Measurements from ENCODE around the gene STKLD1.
"Not testable (repeated sequence)": the region's sequence is repeated elsewhere in the genome, so short reads cannot be mapped to it uniquely, and the experiment has no call there.

STKLD1 gene

GRCh38 chr9:133375724-133376654, at the start of gene STKLD1, which contains the start of gene SURF4 (continued):
- TF ChIP-seq SP3 (tag by site-specific recombination; IDR thresholded peaks at IDR 0.05) (peak; percentile 57), ZNF214 (tag by site-specific recombination; IDR thresholded peaks at IDR 0.05; ENCODE audit: borderline replicate concordance) (no peak)

DNA sequence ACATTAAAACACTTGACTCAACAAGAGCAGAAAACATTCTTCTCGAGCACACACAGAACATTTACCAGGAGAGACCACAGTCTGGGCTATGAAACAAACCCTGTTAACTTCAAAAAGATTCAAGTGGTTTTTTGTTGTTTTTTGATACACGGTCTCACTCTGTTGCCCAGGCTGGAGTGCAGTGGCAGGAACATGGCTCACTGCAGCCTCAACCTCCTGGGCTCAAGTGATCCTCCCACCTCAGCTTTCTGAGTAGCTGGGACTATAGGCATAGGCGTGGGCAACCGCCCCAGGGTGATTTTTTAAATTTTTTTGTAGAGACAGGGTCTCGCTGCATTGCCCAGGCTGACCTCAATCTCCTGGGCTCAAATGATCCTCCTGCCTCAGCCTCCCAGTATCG, 49.1 kb upstream of the STKLD1 start:
- H3K36me3 ChIP-seq (ENCODE audit: control insufficient read depth in 2 of 2, insufficient read depth in 1 of 2, low read length in 2 of 2), result peaks cover 4 to 24% of the 10 kb centered on the region in 2 experiments; a peak in 2 of 3 replicates
- H3K4me1 ChIP-seq (ENCODE audit: control insufficient read depth, insufficient read depth, low read length); H3K27ac ChIP-seq (ENCODE audit: extremely low read depth, low read depth, low read length); H3K4me3 ChIP-seq (ENCODE audit: low read depth, low read length); POLR2A ChIA-PET; H3K9me3 ChIP-seq (ENCODE audit: control insufficient read depth, insufficient read depth, low read depth, low read length): not testable (repeated sequence)
- CTCF ChIA-PET, result interaction anchor here (4.3 to 8.9 kb wide), 3 partner anchors 88 to 146 kb away, joined by 40 to 159 read pairs (median 48); no protein-coding TSS in a partner anchor

- Histone ChIP-seq H3K27ac (ENCODE audit: extremely low read depth, low read depth, low read length) (no peak overlapping the region), H3K36me3 (ENCODE audit: control insufficient read depth in 2 of 2, insufficient read depth in 1 of 2, low read length in 2 of 2) (peaks cover 4 to 33% of the 10 kb centered on the region in 2 experiments; a peak in 2 of 3 replicates), H3K9me3 (ENCODE audit: control insufficient read depth, insufficient read depth, low read depth, low read length) (no peaks in the 10 kb centered on the region), H3K4me3 (ENCODE audit: low read depth, low read length) (no peak overlapping the region), H3K4me1 (ENCODE audit: control insufficient read depth, insufficient read depth, low read length) (no peaks in the 10 kb centered on the region)
- TF ChIP-seq ZFP41 (tag by site-specific recombination; IDR thresholded peaks at IDR 0.05; ENCODE audit: borderline replicate concordance) (no peak), ZNF202 (tag by site-specific recombination; IDR thresholded peaks at IDR 0.05; ENCODE audit: borderline replicate concordance) (no peak), ZNF530 (tag by site-specific recombination; IDR thresholded peaks at IDR 0.05; ENCODE audit: low read depth) (no peak), SALL2 (tag by site-specific recombination; IDR thresholded peaks at IDR 0.05; ENCODE audit: borderline replicate concordance) (no peak), ZNF16 (tag by site-specific recombination; IDR thresholded peaks at IDR 0.05; ENCODE audit: low read depth) (no peak), ZNF114 (tag by site-specific recombination; IDR thresholded peaks at IDR 0.05) (no peak), TRIM28 (IDR thresholded peaks at IDR 0.05; ENCODE audit: borderline replicate concordance, low read length) (no peak), ZNF549 (tag by site-specific recombination; IDR thresholded peaks at IDR 0.05) (no peak), MZF1 (tag by site-specific recombination; IDR thresholded peaks at IDR 0.05; ENCODE audit: borderline replicate concordance) (no peak), ZNF521 (tag by site-specific recombination; IDR thresholded peaks at IDR 0.05) (no peak)
- TF ChIP-seq, protein P1, sequence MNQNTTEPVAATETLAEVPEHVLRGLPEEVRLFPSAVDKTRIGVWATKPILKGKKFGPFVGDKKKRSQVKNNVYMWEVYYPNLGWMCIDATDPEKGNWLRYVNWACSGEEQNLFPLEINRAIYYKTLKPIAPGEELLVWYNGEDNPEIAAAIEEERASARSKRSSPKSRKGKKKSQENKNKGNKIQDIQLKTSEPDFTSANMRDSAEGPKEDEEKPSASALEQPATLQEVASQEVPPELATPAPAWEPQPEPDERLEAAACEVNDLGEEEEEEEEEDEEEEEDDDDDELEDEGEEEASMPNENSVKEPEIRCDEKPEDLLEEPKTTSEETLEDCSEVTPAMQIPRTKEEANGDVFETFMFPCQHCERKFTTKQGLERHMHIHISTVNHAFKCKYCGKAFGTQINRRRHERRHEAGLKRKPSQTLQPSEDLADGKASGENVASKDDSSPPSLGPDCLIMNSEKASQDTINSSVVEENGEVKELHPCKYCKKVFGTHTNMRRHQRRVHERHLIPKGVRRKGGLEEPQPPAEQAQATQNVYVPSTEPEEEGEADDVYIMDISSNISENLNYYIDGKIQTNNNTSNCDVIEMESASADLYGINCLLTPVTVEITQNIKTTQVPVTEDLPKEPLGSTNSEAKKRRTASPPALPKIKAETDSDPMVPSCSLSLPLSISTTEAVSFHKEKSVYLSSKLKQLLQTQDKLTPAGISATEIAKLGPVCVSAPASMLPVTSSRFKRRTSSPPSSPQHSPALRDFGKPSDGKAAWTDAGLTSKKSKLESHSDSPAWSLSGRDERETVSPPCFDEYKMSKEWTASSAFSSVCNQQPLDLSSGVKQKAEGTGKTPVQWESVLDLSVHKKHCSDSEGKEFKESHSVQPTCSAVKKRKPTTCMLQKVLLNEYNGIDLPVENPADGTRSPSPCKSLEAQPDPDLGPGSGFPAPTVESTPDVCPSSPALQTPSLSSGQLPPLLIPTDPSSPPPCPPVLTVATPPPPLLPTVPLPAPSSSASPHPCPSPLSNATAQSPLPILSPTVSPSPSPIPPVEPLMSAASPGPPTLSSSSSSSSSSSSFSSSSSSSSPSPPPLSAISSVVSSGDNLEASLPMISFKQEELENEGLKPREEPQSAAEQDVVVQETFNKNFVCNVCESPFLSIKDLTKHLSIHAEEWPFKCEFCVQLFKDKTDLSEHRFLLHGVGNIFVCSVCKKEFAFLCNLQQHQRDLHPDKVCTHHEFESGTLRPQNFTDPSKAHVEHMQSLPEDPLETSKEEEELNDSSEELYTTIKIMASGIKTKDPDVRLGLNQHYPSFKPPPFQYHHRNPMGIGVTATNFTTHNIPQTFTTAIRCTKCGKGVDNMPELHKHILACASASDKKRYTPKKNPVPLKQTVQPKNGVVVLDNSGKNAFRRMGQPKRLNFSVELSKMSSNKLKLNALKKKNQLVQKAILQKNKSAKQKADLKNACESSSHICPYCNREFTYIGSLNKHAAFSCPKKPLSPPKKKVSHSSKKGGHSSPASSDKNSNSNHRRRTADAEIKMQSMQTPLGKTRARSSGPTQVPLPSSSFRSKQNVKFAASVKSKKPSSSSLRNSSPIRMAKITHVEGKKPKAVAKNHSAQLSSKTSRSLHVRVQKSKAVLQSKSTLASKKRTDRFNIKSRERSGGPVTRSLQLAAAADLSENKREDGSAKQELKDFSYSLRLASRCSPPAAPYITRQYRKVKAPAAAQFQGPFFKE (tag by site-specific recombination; IDR thresholded peaks at IDR 0.05; ENCODE audit: borderline replicate concordance), result no peak
- TF ChIP-seq, protein P2, sequence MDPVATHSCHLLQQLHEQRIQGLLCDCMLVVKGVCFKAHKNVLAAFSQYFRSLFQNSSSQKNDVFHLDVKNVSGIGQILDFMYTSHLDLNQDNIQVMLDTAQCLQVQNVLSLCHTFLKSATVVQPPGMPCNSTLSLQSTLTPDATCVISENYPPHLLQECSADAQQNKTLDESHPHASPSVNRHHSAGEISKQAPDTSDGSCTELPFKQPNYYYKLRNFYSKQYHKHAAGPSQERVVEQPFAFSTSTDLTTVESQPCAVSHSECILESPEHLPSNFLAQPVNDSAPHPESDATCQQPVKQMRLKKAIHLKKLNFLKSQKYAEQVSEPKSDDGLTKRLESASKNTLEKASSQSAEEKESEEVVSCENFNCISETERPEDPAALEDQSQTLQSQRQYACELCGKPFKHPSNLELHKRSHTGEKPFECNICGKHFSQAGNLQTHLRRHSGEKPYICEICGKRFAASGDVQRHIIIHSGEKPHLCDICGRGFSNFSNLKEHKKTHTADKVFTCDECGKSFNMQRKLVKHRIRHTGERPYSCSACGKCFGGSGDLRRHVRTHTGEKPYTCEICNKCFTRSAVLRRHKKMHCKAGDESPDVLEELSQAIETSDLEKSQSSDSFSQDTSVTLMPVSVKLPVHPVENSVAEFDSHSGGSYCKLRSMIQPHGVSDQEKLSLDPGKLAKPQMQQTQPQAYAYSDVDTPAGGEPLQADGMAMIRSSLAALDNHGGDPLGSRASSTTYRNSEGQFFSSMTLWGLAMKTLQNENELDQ (tag by site-specific recombination; IDR thresholded peaks at IDR 0.05; ENCODE audit: low read depth), result no peak
- POLR2A ChIA-PET, result interaction anchor here (3.1 kb wide), 1 partner anchor 142 kb away, joined by 19 read pairs; no protein-coding TSS in a partner anchor
- CTCF ChIA-PET, result interaction anchor here (0.7 to 8.9 kb wide), 5 partner anchors 89 to 178 kb away, joined by 3 to 159 read pairs (median 40); no protein-coding TSS in a partner anchor
These were observed 48.2 kb upstream of the STKLD1 start for GRCh38 chr9:133327834-133328484.
